AG08395 (cell line): ENCODE data around the gene SVEP1.
A peak's percentile ranks its signal among the peaks of the same experiment; 100 is the strongest.
"Not testable (repeated sequence)": the region's sequence is repeated elsewhere in the genome, so short reads cannot be mapped to it uniquely, and the experiment has no call there.

Source experiments
- DNase-seq: peaks from one replicate; pipeline ENCODE4 v3.0.0; 2012; ENCODE audit warnings: mixed read lengths, low spot score

Gene SVEP1

GRCh38 chr9:110579034-110579861 lies at the start of gene SVEP1:
TSS of gene SVEP1 (minus strand) at chr9:110579741. CDS start at chr9:110579543, 198 bp downstream.
- peak; percentile 41 for DNase-seq

GRCh38 chr9:110626101-110626829 lies 46.7 kb upstream of the SVEP1 start:
- DNase-seq, result peak; percentile 50

GRCh38 chr9:110623462-110624025 lies 44.0 kb upstream of the SVEP1 start:
- peak; percentile 52 for DNase-seq

- DNase-seq, result no peak
These were observed 42.8 kb upstream of the SVEP1 start for GRCh38 chr9:110622368-110622767.

DNA sequence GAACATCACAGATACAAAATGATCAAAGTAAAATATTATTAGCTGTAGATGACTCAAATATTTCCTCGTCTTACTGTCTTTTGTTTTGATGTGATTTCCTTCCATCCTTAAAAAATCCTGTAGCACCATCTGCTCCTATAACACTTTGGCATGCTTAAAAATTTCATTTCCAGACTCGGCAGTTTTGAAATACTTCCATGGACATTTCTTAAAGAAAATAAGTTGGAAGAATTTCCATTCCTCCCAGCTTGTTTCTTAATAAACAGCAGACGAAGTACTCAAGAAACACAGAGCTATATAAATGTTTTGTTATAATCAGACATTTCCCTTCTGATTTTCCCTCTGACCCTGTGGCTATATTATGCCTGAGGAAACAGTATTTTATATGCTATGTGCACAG lies 41.2 kb upstream of the SVEP1 start:
- DNase-seq, result no peak

- DNase-seq, result peak; percentile 28
These were observed 40.3 kb upstream of the SVEP1 start for GRCh38 chr9:110619831-110620230.

DNA sequence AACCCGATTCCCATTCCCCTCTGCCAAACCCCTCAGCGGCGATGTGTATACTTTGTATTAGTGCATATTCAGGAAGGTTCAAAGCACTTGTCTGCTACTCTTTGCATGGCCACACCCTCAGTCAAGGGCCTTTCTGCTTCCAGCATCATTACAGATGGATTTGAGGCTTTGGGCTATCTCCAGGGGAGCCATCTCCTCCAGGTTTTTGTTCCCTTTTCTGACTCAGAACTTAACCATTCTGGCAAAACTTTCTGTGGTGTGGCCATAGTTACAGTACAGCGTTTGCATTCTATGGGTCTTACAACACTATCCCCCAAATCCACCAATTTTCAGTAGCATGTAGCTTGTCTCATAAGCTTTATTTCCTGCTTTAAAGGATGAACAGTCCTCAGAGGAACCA lies 36.0 kb upstream of the SVEP1 start:
- peak; percentile 68 for DNase-seq

GRCh38 chr9:110614576-110614975 lies 35.0 kb upstream of the SVEP1 start:
- not testable (repeated sequence) for DNase-seq

- DNase-seq, result no peak
These were observed 26.7 kb upstream of the SVEP1 start for GRCh38 chr9:110606179-110606790.

DNA sequence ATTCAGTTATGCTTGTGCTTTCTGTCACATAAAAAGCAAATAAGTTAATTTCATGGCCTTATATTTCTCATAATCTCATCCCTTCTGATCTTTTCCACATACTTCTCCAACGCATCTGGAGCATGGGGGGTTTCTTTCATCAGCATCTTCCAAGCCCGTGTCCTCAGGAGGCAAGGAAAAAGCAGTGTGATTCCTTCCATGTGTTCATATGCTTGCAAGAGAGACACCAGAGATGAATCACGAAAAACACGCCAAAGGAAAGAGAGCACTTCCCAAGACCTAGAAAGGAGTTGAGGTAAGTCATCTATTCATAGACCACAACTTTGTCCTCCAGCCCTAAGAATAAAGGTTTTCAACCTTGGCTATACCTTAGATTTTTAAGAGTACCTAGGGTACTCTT lies 26.0 kb upstream of the SVEP1 start:
- DNase-seq, result peak; percentile 24

GRCh38 chr9:110604171-110604601 lies 24.6 kb upstream of the SVEP1 start:
- peak; percentile 77 for DNase-seq

GRCh38 chr9:110602281-110602680 lies 22.7 kb upstream of the SVEP1 start:
- DNase-seq, result peak; percentile 41

DNA sequence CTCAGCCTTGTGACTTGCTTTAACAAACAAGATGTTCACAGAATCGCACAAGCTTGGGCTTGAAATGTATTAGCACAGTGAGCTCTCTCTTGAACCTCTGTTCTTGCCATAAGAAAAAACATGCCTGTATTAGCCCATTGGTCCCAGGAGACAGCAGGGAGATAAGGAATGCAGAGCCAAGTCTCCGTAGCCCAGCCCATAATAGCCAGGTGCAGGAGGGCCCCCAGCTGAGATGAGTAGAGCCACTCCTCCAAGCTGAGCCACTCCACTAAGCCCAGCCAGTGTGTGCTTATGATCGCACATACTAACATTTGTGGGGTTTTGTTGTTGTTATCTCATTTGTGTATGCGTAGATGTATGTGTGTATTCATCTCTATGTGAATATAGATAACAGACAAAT lies 21.6 kb upstream of the SVEP1 start:
- no peak for DNase-seq

DNA sequence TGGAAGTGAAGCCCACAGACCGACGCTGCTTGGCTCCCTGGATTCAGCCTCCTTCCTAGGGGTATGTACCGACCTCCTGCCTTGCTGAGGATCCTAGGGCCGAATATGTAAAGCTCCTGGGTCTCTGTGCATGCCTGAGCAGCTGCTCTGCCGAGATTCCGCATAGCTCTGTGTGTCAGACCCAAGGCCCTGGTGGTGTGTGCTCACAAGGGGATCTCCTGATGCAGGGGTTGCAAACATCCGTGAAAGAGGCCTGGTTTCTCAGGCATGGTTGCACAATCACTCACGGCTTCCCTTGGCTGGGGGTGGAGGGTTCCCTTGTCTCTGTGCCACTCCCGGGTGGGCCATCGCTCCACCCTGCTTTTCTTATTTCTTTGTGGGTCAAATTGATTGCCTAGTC lies 19.9 kb upstream of the SVEP1 start:
- no peak for DNase-seq

DNA sequence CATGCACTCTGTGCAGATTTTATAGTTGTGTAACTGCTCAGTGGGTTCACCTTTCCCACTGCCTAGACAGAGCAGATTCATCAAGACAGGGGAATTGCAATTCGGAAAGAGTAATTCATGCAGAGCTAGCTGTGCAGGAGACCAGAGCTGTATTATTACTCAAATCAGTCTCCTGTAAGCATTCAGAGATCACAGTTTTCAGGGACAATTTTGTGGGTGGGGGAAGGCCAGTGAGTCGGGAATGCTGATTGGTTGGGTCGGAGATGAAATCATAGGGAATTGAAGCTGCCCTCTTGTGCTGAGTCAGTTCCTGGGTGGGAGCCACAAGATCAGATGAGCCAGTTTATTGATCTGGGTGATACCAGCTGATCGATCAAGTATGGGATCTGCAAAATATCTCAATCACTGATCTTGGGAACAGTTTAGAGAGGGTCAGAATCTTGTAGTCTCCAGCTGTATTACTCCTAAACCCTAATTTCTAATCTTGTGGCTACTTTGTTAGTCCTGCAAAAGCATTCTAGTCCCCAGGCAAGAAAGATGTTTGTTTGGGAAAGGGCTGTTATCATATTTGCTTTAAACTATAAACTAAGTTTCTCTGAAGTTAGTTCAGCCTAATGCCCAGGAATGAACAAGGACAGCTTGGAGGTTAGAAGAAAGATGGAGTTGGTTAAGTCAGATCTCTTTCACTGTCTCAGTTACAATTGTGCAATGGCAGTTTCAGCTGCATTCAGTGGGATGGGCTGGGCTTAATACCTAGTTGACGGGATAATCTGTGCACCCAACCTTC lies 12.7 kb upstream of the SVEP1 start:
- DNase-seq, result no peak

DNA sequence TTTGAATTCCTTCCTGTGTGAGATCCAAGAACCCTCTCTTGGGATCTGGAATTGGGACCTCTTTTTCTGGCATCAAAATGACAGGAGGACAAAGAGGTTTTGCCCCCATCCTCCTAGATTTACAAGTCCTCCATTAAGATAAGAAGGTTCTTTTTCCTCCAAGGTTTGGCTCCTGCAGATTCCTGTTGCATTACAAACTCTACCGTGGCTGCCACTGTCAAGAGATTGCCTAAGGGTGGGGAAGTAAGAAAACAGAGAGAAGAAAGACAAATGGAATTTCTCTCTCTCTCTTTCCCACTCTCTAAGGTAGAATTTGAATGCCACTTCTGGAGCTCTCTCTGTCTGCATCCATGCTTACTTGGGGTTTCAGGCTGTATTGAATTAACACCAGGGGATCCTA lies 12.0 kb upstream of the SVEP1 start:
- DNase-seq, result no peak

DNA sequence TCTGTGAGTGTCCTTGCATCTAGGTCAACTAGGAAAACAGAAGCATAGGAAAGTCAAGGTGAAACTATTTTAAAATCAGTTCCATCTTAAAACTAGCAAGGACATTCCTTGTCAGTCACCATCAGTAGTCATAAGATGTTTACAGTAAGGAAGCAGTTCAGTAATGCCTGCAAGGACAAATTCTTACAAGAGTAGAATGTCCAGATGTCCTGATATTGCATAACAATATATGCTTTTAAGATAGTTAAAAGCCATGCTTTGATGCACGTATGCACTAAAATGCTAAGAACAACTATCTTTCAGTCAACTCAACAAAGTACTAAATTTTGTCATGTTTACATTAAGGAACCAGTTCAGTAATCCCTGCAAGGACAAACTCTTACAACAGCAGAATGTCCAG lies 11.3 kb upstream of the SVEP1 start:
- DNase-seq, result no peak

DNA sequence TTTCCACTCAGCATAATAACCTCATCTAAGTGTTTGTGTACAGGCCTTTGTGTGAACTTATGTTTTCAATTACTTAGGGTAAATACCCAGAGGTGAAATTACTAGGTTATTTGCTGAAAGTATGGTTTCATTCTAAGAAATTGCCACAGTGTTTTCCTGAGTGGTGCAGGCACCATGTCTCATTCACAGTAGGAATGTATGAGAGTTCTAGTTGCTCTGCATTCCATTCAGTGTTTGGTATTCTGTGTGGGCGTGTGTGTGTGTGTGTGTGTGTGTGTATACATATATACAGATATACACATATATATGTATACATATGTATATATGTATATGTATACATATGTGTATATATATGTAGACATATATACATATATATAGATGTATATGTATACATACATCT lies 8.8 kb upstream of the SVEP1 start:
- DNase-seq, result no peak

DNA sequence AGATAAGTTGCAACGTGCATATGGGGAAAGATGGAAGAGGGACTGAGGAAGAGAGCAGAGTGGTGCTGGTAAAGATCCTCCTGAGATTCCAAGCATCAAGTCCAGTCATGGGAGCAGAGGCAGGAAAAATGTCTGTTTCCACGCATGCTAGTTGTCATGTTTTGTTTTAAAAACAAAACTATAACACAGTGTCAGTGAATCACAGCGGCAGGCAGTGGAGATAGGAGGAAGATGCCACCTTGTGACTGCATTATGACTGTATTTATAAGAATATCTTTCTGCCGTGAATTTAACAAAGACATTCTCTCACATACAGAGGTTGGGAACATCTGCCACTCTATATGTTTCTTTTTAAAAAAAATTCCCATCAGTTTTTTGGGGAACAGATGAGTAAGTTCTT lies 3.7 kb upstream of the SVEP1 start:
- DNase-seq, result peak; percentile 50

DNA sequence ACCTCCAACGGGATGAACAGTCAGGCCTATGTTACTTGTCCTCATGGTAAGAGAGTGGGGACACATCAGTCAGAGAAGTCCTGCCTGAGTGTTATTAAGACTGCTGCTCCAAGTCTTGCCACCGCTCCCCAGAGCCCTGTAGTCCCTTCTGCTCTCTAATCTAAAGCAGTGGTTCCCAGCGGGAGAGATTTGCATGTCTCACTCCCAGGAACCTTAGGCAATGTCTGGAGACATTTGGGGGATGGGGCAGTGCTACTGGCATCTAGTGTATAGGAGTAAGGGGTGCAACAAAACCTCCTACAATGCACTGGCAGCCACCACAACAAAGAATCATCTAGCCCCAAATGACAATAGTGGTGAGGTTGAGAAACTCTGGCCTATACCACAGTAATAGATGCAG lies 2.6 kb upstream of the SVEP1 start:
- DNase-seq, result no peak

GRCh38 chr9:110580850-110581249 lies 1.3 kb upstream of the SVEP1 start:
- DNase-seq, result no peak

DNA sequence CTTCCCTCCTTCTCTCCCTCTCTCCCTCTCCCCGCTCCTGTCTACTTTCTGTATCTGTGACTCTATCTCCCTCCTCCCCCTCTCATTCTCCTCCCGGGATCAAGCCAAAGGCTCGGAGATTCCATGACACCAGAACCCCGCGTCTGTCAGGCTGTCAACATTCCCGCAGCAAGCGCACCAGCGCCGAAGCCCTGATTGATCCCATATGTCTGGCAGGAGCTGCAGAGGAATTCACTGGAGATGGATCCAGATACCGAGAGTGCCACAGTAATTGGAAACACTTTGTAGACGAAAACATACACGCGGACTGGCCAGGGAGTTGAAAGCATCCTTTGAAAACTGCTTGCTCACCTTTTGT lies 300 bp upstream of the SVEP1 start:
- DNase-seq, result peak; percentile 81
